SW480 (cell line): ENCODE results near the gene ATP5PO.
"Not testable (repeated sequence)": the region's sequence is repeated elsewhere in the genome, so short reads cannot be mapped to it uniquely, and the experiment has no call there.

Experiments used
- DNase-seq: peaks from one replicate; pipeline ENCODE4 v3.0.0-alpha.2; 2016; ENCODE audit warnings: low spot score

The ATP5PO gene

DNA sequence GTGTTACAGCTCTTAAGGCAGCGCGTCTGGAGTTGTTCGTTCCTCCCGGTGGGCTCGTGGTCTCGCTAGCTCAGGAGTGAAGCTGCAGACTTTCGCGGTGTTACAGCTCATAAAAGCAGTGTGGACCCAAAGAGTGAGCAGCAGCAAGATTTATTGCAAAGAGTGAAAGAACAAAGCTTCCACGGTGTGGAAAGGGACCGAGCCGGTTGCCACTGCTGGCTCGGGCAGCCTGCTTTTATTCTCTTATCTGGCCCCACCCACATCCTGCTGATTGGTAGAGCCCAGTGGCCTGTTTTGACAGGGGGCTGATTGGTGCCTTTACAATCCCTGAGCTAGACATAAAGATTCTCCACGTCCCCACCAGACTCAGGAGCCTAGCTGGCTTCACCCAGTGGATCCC is 47.7 kb downstream of the ATP5PO start:
- not testable (repeated sequence) for DNase-seq

DNA sequence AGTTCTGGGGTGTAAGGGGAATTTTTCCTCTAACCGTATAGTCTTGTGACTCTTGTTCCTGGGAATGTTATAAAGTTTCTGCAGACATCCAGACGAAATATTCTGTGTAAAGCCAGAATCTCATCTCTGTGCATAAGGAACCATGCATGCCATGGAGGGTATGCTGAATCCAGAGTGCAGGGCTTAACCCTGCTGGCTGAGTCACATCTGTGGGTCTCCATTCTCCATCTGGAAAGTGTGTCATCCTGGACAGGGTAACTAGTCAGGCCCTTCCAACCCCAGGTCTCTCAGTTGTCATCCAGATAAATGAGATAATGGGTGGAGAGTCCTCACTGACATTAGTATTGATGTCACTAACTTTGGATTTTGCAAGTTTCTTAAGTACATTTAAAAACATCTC is 48.8 kb downstream of the ATP5PO start:
- DNase-seq: no peak

DNA sequence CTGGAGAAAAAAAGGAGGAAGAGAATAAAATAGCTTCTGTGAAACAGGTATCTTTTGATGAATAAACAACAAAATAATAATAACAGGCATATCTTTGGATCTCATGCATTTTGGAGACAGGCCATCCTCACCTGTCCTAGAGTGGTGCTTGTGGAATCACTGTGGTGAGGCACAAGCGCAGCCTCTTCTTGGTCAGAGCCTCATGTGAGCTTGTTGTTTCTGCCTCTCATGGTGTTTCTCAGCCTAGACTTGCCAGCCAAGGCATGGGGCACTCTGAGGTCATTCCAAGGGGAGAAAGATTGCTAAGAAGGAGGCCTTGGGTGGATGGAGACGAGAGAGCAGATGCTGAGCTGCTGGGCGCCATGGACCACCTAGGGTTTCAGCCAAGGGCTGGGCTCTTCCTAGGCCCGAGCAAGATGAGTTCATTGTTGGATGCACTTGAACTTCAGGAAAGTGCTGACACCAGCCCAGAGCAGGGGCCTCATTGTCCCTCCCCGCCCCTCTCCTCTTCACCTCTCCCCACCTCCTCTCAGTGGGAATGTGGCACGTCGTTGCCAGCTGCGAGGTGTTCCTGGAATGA is 49.5 kb downstream of the ATP5PO start:
- no peak for DNase-seq

DNA sequence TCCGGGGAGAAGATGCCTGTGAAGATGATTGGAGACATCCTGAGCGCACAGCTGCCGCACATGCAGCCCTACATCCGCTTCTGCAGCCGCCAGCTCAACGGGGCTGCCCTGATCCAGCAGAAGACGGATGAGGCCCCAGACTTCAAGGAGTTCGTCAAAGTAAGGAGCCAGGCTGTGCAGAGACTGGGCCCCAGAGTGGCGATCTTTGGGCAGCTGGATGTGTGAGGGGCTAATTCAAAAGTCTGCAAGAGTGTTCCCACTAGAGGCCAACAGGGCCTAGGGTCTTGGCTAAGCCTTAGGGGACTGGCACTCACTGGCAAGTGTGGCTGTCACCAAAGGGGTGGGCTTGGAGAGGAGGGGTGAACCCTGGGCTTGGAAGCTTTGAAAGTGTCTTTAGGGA is 50.4 kb downstream of the ATP5PO start:
- no peak for DNase-seq

DNA sequence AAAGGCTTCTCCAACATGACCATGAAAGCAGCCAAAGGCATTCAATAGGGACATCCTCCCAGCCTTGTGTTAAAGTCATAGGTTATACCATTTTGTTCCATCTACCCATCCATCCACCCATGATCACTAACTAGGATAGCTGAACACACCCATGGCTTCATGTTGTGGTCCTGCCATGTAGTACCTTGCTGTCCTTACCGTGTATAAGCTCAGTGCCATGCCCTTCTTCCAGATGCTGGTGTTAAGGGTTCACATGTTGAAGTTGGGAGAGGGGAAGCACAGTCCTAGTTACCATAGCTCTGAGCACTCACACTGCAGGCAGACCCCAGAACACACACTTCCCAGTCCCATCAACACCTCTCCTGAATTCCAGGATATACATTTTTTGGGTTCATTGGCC is 51.5 kb downstream of the ATP5PO start:
- DNase-seq: no peak

DNA sequence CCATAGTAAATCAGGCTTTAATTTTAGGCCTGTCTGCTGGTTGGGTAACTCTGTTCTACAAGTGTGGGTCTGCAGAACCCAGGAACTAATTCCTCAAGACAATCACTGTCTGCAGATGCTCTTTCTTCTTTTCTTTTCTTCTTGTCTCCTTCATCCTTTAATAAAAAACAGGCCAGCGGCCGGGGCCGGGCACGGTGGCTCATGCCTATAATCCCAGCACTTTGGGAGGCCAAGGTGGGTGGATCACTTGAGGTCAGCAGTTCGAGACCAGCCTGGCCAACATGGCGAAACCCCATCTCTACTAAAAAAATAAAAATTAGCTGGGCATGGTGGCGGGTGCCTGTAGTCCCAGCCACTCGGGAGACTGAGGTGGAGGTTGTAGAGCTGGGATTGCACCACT is 52.4 kb downstream of the ATP5PO start:
- not testable (repeated sequence) for DNase-seq

DNA sequence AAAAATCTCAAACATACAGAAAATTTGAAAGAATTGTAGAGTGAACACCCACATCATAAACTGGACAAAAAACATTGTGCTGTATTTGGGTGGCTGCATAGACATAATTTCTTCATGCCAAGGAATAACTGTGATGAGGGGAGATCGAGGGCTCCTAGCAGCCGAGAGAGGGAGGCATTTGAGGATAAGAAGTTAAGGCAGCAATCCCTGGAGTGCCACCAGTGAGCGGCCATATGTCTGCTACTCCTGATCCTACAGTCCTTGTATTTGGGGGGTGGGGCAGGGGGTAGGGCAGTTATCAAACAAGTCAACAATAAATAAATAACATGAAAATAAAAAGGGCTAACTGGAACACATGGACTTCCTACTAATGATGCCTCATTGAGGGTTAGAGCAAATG is 54.5 kb downstream of the ATP5PO start:
- DNase-seq: no peak

DNA sequence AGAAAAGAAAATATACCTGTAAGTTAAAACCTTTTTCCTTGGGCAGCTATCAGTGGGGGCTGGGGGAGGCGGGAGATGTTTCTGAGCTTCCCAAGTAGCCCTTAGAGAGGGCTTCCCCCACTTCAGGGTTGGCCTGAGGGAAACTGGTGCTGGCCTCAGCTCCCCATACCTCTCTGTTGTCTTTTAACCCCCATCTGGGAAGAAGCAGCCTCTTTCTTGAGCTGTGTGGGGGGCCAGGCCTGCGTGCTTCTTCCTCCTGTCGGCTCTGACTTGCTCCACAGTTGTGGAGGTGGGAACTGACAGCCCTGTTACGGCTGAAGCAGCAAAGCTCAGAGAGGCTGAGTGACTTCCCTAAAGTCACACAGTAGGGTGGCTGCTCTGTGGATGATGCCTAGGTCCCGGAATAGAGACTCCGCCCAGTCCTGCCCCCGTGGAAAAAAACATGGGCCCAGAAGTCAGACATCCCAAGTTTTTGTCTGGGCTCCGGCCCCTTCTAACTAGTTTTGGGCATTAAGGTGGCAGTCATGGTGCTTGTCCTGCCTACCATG is 55.2 kb downstream of the ATP5PO start:
- no peak for DNase-seq

DNA sequence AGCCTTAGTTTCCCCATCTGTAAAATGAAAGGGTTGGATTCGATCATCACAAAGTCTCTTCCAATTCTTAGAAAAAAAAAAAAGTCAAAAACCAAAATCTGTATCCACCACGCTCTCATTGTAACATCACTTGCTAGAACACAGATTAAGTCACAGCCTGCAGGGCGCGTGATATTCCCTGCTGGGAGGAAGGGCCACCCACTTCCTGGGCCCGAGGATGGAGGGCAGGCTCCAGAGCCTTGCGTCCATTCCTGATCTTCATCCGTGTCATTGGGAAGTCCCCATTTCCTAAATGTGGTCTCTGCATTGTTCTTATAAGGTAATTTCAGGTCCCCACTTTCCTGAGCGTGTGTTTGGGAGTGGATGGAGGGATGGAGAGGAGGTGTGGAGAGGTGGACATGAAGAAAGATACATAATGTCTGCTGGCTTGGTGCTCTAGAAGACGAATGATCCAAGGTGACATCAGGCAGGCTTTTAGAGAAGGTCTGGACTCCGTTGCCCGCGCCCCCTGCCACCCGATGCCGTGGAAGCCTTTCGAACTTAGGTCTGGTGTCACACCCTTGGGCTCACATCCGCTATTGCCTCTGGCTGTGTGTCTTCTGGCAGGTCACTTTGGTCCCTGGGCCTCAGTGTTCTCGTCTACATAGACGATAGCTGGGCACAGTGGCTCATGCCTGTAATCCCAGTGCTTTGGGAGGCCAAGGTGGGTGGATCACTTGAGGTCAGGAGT is 56.1 kb downstream of the ATP5PO start:
- no peak for DNase-seq

DNA sequence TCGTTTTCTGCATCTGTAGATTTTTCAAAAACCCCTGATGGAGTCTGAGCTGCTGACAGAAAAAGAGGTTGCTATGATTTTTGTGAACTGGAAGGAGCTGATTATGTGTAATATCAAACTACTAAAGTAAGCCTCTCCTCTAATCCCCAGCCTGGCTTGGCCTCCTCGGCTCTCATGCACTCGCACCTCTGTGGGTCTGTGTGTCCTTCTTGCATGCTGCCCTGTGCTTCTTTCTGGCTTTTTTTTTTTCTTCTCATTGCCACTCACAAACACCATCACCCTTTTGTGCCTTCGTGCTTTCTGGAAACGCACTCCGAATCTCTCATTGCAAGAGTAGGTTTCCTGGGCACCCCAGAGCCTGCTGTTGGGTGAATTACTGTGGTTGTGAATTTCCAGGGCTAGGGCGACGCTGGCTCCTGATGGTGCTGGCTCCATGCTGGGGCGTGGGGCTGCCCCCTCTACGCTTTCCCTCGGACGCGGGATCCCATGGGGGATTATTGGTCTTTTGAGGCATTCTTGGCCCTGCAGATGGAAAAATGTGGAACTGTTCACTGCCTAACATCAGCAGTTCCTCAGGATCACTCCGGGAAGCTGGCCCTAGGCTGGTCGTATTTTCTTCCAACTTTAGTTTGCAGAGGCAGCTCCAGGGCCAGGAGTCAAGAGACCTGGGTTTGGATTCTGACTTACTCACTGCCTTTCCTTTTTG is 56.8 kb downstream of the ATP5PO start:
- DNase-seq: no peak

DNA sequence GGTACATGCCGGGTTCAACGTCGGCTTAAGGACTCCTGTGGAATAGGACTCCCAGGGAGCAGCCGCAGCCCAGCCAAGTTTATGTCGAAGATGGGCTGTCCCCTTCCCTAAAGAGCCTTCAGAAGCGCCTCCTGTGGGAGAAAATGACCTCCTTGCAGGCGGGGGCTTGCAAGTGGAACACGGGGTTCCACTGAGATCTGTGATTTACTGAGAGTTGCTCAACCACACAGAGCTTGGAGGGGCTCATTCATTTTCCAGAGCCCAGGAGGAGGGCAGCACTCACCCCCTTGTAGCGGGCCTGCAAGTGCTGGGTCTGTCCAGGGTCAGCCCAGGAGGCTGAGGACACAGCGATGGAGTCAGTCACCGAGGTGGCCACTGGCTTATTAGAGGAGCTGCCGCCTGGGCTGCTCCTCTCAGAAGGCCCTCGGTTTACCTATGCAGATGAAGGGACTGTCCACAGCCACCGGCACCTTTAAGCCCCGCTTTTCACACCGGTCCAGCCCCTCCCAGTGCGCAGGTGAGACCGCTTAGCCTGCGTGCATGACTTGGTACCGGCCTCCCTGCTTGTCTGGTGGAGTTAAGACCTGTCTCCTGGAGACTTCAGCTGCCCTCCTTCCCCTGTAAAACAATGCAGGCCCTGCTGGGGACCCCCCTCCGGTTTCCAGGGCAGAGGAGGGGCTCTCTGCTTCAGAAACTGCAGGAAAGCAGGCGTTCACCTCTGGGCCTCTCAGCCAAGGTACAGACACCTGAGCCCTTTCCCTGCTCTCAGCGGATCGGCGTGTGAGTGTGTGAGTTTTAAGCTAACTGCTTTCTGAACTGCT is 57.5 kb downstream of the ATP5PO start:
- DNase-seq: no peak

DNA sequence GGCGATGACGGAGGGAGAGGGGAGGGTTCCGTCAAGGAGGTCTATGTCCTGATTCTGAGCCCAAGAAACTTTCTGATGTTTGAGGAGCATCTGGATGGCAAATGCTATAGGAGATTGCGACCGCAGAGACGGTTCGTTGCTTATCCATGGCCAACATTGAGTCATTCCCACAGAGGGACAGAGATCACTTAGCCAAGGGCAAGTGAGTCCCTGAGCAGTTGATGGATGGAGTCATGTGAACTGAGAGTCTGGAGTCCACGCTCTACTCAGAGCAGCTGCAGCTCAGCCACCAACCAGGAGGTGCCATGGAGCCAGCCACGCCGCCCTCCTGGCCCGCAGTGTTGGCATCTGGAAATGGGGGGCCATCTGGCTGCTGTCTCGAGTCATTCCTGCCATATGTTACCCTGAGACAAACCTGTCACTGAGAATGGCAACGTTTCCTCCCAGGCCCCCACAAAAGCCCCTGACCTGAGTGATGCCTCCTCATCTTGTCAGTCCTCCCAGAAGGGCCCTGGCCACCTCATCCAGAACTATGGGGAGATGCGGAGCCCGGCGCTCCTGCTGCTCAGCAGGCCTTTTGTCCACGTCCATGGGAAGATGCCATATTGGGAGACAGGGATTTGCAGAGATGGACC is 58.6 kb downstream of the ATP5PO start:
- DNase-seq: no peak

DNA sequence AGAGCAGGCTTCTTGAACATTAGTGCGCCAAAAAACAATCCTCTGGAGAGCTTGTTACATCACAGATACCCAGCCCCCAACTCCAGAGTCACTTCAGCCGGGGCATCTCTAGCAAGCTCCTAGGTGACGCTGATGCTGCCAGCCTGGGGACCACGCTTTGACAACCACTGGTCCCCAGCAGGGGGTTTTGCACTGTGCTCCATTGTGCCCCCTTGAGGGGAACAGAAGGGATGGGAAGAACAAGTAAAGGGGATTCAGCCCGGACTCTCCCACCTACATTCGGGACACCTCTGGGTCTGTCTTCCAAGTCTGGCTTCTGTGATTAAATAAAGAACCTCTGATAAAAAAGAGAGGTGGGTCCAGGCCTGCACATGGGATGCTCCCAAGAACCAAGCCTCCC is 60.4 kb downstream of the ATP5PO start:
- no peak for DNase-seq

DNA sequence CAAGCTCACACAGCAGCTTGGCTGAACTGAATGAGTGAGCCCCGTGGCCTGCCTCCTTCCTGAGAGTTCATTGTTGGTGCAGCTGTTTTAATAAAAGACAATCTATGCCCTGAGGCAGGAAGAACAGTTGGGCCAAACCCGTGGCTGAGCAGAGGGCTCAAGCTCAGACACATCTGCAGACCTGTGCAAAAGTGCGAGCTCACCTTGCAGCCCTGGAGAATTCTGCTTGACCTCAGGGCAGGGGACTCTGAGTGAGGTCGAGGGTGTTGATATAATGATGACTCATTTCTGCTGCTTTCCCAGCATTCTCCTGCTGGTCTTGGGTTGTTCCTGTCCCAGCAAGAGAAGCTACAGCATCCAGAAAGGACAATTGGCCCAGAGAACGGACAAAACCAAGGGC is 61.0 kb downstream of the ATP5PO start:
- no peak for DNase-seq
